GM12892 (cell line): ENCODE results near the gene RITA1.

Experiments
- POLR2A ChIP-seq: IDR thresholded peaks from 2 replicates; pipeline ENCODE4 v1.6.1; 2011; ENCODE audit warnings: low read depth, low read length, control low read depth
- POLR2AphosphoS5 ChIP-seq: IDR thresholded peaks from 2 replicates; pipeline ENCODE4 v1.6.1; 2011; ENCODE audit warnings: low read depth, low read length, control low read depth
- TAF1 ChIP-seq: IDR thresholded peaks from 2 replicates; pipeline ENCODE4 v1.6.1; 2011; ENCODE audit warnings: low read depth, mild to moderate bottlenecking, control low read depth, low read length, borderline replicate concordance

GRCh38 chr12:113240395-113240794, 54.9 kb downstream of the RITA1 start:
- no peak for TF ChIP-seq POLR2A
- no peak for TF ChIP-seq TAF1
- no peak for TF ChIP-seq POLR2AphosphoS5
